Lower leg skin (tissue), 4 donors: ENCODE data around the gene DEDD2. TPM values are rescaled to one million over a fixed set of nuclear protein-coding genes. Genes with fewer than 3 reads are reported as not detected.

ENCODE experiments used
- DNase-seq, 2 donors: peaks; one replicate each; pipeline ENCODE4 v3.0.0-alpha.2; 2019; ENCODE audit warnings: low spot score in 2 of 2
- H3K4me3 ChIP-seq: fragments of 200-600 bp; sonication (generic); 2 replicates; pipeline ENCODE4 v1.5.1; 2017; ENCODE audit warnings: mild to moderate bottlenecking, low read depth; ENCODE audit not compliant: poor library complexity, severe bottlenecking
- POLR2A ChIP-seq, 2 donors: fragments of 450-650 bp; IDR thresholded peaks; one replicate each; pipeline ENCODE4 v1.6.1; 2016 to 2017; ENCODE audit warnings: antibody characterized with exemption in 2 of 2, mild to moderate bottlenecking in 1 of 2, moderate library complexity in 1 of 2
- WGBS, 2 donors: methylation state at CpG; one replicate each; pipeline ENCODE4 v1.1.5; 2018; 5-methylcytosine and 5-hydroxymethylcytosine counted together
- intact Hi-C: fragments of 100-400 bp; cut with DNase I; formaldehyde crosslinking; loops from one replicate; pipeline ENCODE4 v1.15.0; 2023; ENCODE audit warnings: low total_unique reads
- total RNA-seq, 4 donors: library from RNA; depleted of rRNA; stranded (reverse); fragments of >200 nt; gene quantifications; one replicate each; pipeline ENCODE4 v1.1.0, GENCODE V29; 2016
- TF ChIP-seq, protein P1 (sequence below), 3 donors: fragments of 450-650 bp; IDR thresholded peaks; one replicate each; pipeline ENCODE4 v1.5.1; 2016; ENCODE audit warnings: antibody characterized with exemption in 3 of 3, mild to moderate bottlenecking in 3 of 3, moderate library complexity in 2 of 3

DEDD2 gene
- total RNA-seq, 4 donors from 2014 or later: 82.9 to 135 (median 93.5) TPM

DNA sequence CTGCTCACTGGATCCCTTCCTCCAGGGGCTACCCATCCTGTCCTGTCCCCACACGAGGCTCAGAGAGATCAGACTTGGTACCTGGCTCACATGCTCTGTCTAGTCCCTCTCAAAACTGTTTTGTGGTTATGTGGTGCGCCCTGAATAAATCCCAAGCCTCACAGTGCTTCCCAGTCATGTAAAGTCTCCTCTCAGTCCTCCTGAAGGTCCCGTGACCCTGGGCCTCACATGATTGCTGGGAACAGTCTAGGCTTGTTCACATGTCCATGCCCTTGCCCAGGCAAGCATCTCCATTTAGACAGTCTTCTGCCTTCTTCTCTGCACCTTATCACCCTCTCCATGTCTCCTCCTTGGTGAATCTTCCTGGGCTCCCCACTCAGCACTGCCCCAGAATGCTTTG lies 49.3 kb downstream of the DEDD2 start:
- H3K4me3 ChIP-seq: no peak overlapping the region
- no peak for DNase-seq
- TF ChIP-seq POLR2A (IDR thresholded peaks at IDR 0.05): no peak
- TF ChIP-seq, protein P1, sequence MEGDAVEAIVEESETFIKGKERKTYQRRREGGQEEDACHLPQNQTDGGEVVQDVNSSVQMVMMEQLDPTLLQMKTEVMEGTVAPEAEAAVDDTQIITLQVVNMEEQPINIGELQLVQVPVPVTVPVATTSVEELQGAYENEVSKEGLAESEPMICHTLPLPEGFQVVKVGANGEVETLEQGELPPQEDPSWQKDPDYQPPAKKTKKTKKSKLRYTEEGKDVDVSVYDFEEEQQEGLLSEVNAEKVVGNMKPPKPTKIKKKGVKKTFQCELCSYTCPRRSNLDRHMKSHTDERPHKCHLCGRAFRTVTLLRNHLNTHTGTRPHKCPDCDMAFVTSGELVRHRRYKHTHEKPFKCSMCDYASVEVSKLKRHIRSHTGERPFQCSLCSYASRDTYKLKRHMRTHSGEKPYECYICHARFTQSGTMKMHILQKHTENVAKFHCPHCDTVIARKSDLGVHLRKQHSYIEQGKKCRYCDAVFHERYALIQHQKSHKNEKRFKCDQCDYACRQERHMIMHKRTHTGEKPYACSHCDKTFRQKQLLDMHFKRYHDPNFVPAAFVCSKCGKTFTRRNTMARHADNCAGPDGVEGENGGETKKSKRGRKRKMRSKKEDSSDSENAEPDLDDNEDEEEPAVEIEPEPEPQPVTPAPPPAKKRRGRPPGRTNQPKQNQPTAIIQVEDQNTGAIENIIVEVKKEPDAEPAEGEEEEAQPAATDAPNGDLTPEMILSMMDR (IDR thresholded peaks at IDR 0.05): no peak
- WGBS, 2 donors: 61 to 79% methylated on average over 3 of the region's 3 CpGs
- intact Hi-C loops: no loop called here

DNA sequence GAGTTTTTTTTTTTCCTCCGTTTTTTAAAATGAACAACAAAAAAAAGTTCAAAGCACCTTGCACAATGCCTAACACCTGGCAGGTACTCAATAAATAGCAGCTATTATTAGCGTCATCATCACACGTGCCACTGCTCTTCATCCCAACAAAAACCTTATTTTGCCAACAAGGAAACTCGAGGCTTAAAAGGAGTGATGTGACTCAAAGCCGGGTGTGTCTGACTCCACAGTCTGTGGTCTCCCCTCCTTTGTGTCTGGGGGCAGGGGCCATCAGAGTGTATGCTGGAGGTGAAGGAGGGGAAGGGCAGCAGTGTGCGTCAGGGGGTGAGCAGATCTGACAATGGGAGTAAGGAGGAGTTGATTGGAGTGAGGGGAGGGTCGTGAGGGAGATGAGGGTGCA lies 51.2 kb downstream of the DEDD2 start:
- 41 to 45% methylated on average over 7 of the region's 7 CpGs for WGBS, 2 donors
- DNase-seq: no peak

DNA sequence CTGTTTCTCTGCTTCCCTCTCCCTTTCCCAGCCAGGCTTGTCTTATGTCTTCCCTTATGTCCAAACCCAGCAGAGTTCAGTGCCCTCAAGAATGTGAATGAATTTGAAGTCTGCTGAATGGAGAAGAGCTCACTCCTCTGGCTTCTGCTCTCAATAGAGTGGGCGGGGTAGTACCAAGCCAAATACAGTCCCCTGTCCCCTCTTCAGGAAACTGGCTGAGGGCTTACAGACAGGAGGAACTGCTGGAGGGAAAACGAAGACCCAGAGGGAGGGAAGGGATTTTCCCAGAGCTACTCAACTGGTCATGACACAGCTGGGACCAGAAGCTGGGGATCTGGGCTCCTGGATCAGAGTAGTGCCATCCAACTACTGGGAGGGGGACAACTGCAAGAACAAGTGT lies 52.3 kb downstream of the DEDD2 start:
- intact Hi-C loops: no loop called here
- 44 to 50% methylated on average over 2 of the region's 2 CpGs for WGBS, 2 donors
- DNase-seq: no peak
- TF ChIP-seq POLR2A (IDR thresholded peaks at IDR 0.05): no peak
- TF ChIP-seq, protein P1 (IDR thresholded peaks at IDR 0.05): no peak
- no peak overlapping the region for H3K4me3 ChIP-seq

More for the DNA sequence above, 51.2 kb downstream of the DEDD2 start:
- no peak overlapping the region for H3K4me3 ChIP-seq
- intact Hi-C loops: no loop called here
- TF ChIP-seq, protein P1 (IDR thresholded peaks at IDR 0.05): no peak
- TF ChIP-seq POLR2A (IDR thresholded peaks at IDR 0.05): no peak

DNA sequence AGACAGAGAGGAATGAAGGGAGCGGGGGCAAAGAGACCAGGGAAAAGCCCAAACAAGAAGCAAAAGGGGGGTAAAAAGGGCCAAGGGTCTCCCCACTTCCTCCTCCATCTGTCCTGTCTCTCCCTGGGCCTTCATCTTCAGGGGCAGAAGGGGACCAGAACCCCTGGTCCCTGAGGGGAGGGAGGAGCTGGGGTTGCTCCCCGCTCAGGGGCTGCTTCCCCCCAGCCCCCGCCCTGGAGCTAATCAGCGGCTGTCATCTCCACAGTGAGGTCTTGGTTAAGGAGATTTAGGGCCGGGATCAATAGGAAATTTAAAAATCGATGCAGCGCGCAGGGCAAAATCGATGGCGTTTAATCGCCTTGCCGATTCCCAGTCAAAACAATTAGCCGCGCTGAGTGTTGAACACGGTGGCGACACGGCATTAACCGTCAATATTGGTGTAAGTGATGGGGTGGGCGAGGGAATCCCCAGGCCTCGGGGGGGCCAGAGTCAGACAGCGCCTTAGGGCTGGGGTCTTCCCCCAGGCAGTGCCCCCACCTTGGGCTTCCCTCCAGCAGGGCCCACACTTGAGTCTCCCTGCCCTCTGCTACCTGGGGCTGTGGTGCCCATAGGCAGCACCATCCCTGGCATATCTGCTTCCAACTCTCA lies 55.7 kb downstream of the DEDD2 start:
- DNase-seq: no peak
- no peak for TF ChIP-seq POLR2A (IDR thresholded peaks at IDR 0.05)
- TF ChIP-seq, protein P1 (IDR thresholded peaks at IDR 0.05): no peak
- intact Hi-C loops: no loop called here
- H3K4me3 ChIP-seq: no peak overlapping the region
- 85 to 89% methylated on average over 21 of the region's 21 CpGs for WGBS, 2 donors

DNA sequence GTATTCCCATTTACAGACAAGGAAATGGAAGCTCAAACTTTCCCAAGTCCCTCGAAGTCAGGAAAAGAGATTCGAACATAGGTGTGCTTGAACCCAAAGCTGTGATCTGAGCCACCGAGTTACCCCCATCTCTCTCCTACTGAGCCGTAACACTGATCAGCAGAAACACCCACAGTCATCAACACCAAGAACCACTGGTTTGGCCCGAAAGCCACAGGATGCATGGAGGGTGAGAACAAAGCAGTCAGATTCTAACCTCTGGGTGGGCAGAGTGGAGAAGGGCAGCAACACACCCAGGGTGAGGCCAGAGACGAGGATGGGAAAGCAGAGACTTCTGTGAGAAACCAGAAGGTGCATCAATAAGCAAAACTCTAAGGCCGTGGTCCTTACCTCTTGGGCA lies 57.5 kb downstream of the DEDD2 start:
- no peak overlapping the region for H3K4me3 ChIP-seq
- WGBS, 2 donors: 84 to 86% methylated on average over 7 of the region's 7 CpGs
- TF ChIP-seq POLR2A (IDR thresholded peaks at IDR 0.05): no peak
- TF ChIP-seq, protein P1 (IDR thresholded peaks at IDR 0.05): no peak
- intact Hi-C loops: no loop called here
- DNase-seq: no peak

DNA sequence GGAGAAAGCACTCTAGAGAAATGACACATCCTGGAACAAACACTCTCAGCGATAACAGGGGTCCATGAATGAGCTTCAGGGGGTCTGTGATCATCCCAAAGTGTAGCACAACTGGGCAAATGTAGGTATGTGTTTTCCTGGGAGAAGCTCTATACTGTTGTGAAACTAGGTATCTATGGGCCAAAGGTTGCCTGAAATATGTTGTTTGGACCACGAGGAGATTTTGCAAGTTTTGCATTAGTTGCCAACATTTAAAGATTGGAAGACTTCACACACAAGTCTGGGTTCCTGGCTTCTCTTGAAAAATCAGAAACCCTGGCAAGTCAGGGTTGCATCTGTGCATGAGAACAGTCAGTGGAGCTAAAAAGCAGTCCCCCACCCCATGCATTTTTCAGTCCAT lies 58.6 kb downstream of the DEDD2 start:
- TF ChIP-seq, protein P1 (IDR thresholded peaks at IDR 0.05): no peak
- TF ChIP-seq POLR2A (IDR thresholded peaks at IDR 0.05): no peak
- intact Hi-C loops: no loop called here
- no peak for DNase-seq
- no peak overlapping the region for H3K4me3 ChIP-seq
- 54 to 57% methylated on average over 2 of the region's 2 CpGs for WGBS, 2 donors
